ENCODE measurements around the gene EDAR. TPM values are rescaled to one million over a fixed set of nuclear protein-coding genes. Genes with fewer than 3 reads are reported as not detected.

The EDAR gene
- total RNA-seq, 1 donor from 2014 or later, result 2.0 TPM

DNA sequence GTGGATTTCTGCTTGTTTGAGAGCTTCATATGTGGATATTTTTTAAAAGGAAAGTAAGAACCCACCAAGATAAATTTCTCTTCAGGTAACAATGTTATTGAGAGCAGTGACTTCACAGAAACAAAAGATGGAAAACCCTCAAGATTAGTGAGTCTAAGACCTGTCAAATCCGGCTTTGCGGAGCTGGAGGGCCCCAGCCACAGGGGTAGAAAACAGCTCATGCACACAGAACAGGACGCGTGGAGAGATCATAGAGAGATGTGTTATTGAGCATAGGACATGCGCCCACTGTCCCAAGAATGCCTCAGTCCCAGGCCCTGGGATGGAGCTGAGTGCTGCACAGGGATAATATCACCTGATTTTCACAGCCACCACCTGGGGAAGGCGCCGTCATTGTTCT is 21.3 kb downstream of the EDAR start:
- no peak for DNase-seq (ENCODE audit: low spot score)

DNA sequence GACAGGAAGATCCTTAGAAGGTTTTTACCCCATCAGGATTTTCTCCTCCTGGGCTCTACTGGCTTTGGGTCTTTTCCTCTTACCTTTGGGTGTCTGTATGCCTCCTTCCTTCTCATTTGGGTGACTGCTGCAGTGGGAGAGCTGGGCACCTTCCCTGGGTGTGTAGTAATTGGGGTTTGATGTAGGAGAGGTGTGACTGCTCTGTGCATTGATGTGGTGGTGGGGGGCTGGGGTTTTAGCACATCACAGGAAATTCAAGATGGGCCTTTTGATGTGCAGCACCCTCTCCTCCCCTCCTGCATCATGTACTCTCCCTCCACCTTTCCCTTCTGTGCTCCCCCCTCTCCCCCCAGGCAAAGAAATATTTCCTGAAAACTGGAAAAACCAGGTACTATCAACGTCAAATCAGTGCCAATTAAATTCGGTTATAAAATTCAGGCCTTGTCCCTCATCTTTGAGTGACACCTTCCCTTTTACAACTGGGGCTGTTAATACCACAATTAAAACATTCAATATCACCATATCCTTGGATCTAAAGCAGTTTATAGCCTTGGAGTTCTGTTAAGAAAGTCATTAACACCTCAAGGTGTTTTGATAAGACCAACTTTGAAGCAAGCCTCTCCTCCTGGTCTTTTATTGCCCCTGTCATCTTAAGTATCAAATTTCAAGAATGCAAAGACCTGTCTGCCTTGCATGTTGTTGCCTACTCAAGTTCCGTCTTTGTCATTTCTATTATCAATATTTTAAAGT is 23.3 kb downstream of the EDAR start:
- no peak for DNase-seq (ENCODE audit: low spot score)

DNA sequence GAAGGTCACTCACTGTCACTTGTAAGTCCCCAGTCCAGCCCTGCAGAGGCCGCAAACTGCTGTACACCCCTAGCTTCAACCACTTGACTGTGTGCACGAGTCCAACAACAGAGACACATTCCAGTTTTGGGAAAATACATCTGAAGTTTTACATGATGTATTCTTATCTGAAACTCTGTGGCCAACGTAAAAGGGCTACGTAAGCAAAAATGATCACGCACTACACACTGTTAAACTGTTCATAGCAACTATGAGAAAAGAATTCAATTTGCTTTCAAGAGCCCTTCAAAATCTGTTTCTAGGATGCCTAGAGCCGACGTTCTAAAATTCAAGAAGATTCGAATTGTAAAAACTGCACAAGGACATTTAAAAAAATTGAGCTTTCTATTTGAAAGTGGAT is 26.0 kb downstream of the EDAR start:
- no peak for DNase-seq (ENCODE audit: low spot score)

DNA sequence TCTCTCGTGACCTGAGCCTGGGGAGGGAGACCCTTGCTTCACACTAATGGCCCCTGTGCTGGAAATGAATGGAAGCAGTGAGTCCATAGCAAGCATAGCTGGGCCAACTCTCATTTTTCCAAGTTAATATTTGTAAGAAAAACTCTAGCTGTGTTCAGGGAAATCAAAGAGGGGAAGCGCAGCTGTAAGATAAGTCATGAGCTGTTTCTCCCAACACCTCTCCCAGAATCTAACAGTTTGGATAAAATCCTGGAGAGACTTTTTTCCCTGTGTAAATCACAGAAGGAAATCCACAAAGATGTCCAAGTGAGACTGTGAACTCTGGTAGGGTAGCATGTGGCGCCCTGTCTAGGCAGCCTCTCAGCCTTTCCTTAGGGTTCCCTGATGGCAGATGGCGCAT is 27.2 kb downstream of the EDAR start:
- DNase-seq (ENCODE audit: low spot score), result no peak

DNA sequence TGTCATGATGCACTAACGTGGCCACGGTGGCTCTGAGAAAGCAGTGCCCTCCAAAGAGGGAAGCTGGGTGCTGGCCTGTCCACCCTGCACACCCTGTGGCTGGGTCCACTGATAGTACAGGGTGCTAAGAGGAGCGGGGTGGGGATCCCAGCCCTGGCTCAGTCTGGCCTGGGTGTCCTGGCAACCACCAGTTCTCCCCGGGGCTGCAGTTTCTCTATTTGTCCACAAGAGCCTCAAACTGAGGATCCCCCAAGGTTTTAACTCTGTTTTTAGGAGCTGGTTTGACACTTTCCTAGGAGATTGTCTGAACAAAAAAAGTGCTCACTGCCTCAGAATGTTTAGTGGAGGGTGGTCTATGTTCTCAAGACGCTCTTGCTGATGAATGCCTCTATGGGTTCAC is 29.0 kb downstream of the EDAR start:
- DNase-seq (ENCODE audit: low spot score), result no peak

DNA sequence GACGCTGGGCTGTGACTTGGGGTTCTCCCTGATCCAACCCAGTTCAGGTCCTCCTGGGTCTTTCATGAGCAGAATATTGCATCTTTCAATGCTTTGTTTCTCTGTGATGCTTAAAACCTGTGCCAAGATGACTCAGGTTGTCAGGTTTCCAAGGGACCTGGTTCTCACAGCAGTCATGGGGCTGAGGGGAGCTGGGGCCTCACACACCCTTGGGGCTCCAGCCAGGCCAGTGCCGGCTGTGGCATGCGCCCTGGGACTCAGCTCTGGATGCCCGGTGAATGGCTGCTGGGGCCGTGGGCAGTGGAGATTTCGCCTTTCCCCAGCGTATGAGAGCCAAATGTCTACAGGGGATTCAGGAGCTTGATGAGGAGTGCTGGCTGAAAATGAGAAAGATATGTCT is 29.6 kb downstream of the EDAR start:
- no peak for DNase-seq (ENCODE audit: low spot score)

DNA sequence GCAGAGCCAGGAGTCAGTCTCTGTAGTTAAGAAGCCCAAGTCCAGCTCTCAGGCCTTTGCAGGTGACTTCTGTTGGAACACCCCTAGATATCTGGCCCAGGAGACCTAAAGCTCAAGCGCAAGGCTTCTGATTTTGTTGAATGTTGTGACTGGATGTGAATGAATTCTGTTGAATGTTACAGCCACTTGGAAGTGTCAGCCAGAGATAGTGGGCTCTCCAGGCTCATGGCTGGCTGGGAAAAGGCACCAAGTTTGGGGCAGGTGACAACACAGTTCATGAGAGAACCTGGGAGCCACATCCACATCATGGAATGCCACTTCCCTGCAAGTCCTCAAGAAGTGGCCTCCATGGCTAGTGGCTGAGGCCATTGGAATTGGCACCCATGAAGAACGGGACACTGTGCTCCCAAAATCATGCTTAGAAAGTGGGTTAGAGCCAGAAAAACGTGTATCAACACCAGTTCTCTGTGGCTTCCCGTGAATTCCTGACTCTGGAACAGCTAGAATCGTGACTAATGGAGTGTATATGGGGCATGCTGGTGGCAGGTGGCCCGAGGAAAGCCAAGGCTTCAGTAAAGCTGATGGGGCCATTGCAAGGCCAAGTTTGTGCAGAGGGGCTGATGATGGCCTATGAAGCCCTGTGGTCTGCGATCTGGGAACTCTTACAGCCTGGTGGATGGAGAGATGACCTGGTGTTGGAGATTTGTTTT is 30.2 kb downstream of the EDAR start:
- DNase-seq (ENCODE audit: low spot score), result no peak

DNA sequence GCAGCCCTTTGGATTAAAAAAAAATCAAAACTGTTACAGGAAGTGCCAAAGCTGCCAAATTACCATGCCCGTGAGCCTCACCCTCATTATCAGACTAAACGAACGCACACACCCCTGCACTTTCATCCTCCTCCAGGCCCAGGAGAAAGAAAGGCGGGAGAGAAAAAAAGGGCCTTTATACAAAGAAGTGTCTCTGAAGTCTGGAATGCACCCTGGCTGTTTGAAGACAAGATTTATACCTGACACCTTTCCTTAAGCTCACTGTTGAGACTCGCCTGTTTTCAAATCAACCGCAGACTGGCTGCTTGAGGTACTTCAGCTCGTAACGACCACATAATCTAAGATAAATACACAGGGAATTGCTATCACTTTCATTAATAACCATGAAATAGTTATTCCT is 31.0 kb downstream of the EDAR start:
- no peak for DNase-seq (ENCODE audit: low spot score)

DNA sequence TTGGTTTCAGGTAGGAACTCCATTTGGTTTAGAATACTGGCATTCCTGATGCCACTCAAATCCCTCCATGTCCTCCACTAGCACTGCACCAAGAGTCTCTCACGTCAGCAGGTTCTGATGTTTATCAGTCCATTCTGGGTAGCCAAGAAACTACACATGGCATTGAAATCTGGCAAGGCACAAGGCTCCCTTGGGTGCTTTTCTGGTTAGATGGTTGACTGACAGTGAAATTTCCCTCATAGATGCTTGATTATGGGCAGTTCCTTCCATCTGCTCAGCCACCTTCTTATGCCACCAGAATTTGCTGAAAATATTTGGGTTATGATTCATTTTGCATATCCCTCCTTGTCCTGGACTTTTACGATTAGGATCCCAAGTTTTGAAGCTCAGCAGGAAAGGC is 32.6 kb downstream of the EDAR start:
- no peak for DNase-seq (ENCODE audit: low spot score)

DNA sequence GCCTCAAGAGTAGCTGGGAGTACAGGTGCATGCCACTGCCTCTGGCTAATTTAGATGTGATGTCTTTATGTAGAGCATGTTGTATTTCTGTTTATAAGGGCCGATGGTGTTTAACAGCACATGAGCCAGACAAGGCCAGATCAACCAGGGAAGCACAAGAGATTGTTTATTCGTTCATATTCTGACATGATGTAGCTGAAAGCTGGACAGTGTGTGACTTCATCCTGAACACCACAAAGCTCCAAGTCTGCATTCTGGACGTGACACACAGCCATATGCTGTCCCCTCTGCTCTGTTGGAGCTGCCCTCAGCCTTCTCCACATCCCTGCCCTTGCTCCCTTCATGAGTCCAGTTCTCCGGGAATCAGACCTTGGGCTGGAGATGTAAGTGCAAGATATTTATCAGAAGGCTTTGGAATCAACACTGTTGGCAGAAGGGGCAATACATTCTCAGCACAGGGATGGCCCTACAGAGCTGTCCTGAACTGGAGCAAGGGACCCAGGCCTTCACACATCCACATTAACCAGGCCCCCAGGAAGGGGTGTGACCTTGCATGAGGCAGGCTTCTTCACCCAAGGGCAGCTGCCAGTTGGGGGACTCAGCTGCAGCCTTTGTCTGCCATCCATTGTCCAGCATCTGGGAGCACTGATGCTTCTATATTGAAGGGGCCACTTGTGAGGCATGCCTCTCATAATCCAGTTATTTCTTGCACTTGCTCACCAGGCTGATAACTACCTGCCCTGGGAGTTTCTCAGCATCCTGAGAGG is 38.5 kb downstream of the EDAR start:
- no peak for DNase-seq (ENCODE audit: low spot score)

DNA sequence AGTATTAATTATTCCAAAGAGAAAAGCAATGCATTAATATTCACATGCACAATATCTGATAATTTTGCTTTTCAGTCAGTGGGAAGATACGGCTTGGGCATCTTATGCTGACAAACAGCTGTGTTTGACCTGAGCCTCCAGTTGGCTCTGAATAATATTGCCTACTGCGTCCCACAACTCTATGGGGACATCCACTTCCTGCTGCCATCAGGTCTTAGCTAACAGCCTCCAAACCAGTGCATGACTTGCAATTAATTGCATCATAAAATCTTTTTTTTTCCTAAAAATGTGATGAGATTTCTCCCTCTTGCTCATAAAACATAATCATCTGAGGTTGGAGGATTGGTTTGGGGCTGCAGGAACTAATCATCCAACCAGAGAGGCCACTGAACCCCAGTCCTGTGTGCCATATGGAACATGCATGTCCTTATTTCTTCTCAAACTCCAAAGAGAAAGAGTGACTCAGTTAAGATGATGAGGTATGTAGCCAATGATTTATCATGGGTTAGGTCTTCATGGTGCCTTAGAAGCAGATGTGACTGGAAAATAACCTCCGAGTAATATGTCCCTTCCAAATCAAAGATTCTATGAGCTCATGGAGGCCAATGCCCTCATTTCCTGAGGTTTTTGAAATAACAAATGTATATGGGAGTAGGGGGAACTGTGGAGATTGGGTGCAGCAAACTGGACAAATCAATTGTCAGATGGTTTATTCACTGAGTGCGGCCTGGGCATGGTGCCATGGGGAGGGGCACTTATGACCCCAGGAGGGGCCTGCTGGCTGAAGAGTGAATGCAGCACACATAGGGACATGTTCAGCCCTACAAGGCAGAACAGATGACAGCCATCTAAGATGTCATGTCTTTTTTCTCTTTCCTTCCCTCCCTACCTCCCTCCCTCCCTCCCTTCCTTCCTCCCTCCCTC is 39.4 kb downstream of the EDAR start:
- no peak for DNase-seq (ENCODE audit: low spot score)

DNA sequence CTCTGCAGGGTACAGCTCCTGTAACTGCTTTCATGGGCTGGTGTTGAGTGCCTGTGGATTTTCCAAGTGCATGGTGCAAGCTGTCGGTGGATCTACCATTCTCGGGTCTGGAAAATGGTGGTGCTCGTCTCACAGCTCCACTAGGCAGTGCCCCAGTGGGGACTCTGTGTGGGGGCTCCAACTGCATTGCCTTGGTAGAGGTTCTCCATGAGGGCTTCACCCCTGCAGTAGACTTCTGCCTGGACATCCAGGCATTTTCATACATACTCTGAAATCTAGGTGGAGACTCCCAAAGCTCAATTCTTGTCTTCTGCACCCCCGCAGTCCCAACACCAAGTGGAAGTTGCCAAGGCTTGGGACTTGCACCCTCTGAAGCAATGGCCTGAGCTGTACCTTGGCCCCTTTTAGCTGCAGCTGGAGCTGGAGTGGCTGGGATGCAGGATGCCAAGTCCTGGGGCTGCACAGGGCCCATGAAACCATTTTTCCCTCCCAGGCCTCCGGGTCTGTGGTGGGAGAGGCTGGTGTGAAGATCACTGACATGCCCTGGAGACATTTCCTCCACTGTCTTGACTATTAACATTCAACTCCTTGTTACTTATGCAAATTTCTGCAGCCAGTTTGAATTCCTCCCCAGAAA is 41.6 kb downstream of the EDAR start:
- DNase-seq (ENCODE audit: low spot score), result no peak

DNA sequence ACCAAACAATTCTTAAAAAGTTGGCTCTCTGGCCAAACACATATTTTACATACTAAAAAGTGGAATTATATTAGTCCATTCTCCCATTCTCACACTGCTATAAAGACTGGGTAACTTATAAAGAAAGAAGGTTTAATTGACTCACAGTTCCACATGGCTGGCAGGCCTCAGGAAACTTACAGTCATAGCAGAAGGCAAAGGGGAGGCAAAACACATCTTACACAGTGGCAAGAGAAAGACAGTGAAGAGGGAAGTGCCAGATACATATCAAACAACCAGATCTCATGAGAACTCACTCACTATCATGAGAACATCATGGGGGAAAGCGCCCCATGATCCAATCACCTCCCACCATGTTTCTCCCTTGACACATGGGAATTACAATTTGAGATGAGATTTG is 42.6 kb downstream of the EDAR start:
- no peak for DNase-seq (ENCODE audit: low spot score)

DNA sequence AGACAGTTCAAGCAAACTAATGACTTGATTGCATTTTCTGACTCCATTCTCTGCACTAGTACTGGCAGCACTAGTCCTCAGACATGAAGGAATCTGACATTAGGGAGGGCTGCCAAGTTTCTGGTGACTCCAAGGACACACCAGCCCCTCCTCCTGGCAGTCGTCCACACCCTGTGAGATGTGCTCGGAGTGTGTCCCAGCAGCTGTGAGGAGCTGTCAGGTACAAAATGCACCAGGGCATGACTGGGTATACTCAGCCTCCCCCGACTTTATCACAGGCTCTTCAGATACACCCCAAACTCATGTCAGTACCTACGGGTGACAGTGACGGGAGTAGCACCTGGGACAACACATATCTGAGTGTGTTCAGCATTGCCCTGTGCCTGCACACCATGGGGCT is 43.1 kb downstream of the EDAR start:
- DNase-seq (ENCODE audit: low spot score), result peak; percentile 87

DNA sequence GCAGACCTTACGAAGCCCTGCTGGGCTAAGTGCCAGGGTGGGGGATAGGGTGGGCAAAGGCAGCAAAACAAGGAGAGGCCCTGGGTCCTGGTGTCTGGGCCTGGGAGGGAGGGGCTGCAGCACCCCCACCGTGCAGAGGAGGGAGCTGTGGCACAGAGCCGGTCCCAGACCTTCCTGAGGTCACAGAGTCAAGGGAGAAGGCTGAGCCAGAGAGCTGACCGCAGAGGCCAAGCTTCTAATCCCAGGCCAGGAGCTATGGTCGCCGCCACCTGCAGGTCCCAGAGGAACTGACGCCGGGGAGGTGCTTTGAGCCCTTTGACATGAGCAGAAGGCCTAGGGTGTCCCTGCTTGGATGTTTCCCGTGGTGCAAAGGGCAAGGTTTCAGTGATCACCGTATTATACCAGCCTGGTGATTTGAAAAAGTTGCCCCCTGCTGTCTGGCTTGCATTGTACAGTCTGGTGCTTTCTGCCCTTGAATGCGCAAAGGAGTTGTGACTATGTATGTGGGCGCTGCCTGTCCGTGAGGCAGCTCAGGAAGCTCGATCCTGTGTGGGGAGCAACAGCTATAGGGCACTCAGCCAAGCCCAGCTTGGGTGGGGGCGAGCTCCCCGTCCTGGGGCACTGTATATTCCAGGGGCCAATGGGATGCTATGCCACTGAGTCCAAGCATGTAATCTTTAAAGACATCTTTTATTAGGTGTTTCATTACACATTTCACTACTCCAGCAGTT is 44.3 kb downstream of the EDAR start:
- DNase-seq (ENCODE audit: low spot score), result no peak

DNA sequence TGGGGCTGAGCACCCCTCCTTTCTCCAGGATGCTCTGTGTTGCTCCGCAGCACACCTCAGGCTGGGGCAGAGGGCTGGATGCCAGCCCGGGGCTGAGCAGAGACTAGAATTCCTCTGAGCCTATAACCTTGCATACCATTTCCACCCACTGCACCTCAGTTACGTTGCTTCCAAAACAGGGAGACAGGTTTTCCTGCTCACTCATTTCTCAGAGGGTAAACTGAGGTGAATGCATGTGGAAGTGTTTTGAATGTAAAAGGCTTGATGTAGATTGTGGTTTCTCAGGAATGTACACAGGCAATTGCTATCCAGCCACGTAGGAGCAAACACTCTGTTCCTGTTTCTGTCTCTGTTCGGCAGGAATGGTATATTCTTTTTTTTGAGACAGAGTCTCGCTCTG is 45.3 kb downstream of the EDAR start:
- no peak for DNase-seq (ENCODE audit: low spot score)

DNA sequence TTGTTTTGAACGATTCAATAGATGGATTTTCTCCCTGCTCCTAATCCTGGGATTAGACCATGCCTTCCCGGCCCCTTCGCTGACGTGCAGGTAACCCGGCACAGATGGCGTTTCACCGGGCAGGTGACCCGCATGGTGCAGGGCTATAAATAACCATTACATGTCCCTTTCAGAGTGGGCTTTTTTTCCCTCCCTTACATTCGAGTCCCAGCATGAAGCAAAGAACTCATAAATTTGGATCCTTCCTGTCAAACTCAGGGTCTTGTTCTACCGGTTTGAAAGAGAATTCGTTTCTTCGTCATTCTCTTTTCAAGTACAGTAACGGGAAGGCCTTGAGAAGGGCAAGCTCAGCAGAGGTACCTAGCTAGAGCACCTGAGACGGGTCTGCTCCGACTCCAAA is 46.1 kb downstream of the EDAR start:
- DNase-seq (ENCODE audit: low spot score), result no peak

DNA sequence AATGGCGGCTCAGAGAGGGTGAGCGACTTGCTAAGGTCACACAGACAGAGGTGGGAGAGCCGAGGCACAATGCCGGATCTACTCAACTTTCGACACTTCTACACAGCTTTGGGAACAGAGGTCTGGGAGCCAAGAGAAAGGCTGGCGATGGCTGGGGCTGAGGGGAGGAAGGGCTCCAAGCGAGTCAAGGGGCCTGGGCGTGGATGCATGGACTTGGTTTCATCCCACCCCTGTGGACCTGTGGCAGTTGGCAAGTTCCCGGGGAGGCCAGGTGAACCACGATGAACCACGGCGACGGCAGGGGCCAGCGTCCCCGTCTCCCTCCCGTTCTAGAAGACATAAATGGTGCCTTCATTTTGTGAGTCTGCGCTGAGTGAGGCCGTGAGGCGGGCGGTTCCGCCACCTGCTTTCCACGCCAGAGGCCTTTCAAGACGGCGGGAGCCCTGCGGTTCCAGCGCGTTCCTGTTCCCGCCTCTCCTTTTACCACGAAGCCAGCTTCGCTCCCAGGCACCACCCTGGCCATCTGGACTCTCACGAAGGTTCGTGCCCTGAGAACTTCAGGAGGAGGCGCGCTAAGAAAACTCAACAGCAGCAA is 46.7 kb downstream of the EDAR start:
- no peak for DNase-seq (ENCODE audit: low spot score)

DNA sequence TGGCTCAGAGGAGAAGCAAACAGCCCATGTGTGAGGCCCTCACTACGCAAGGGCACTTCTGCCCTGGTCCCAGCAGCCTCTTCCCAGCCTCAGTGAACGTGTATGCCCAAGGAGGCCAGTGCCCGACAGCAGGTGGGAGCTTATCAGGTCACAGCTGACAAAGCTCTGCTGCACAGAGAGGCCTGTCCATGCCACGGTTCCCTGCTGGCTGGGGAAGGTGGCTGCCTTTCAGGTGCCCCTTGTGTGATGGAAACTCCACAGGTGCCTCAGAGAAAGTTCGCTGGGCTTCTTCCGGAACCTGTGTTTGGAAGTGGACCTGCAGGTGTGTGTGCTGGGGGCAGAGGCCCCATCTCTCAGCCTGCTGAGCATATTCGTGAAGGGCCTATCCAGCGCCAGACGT is 47.3 kb downstream of the EDAR start:
- no peak for DNase-seq (ENCODE audit: low spot score)

DNA sequence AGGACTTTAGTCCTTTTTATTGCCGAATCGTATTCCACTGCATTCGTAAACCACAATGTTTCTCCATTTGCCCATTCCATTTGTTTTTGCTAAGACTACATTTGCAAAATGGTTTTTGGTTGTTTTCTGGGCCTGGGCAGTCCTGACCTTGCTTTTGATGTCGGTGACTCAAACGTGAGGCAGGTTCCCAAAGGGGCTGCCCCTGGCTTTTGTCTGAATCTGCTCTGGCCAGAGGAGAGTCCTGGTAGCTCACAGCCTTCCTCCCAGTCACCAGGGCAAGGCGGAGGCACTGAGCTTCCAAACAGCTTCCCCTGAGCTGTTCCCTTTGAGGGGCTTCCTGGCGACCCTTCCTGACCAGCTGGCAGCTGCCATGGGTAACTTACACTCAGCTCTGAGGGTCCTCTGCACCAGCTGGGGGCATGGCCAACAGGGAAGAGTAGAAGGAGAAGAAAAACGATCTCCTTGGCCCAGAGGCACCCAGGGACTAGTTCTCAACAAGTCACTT is 47.8 kb downstream of the EDAR start:
- DNase-seq (ENCODE audit: low spot score), result no peak
